Measurements from ENCODE around the gene GCHFR. TPM values are rescaled to one million over a fixed set of nuclear protein-coding genes. Genes with fewer than 3 reads are reported as not detected.

GCHFR gene
- total and polyA plus RNA-seq, 10 of the 15 experiments (the other 5 are each of a cell fraction or from before 2014, with no cell fraction given), result 10.5 to 94.0 (median 35.3) TPM

GRCh38 chr15:40785814-40786213 is 21.9 kb downstream of the GCHFR start:
- in situ Hi-C loops (cut with MboI), result loop anchor here (5.0 kb wide), 1 partner anchor 269 kb away; no protein-coding TSS in a partner anchor
- 94% methylated on average over 2 of the region's 2 CpGs for WGBS (ENCODE audit: insufficient coverage, insufficient replicate concordance, low lambda C conversion rate, missing lambda C conversion rate)
- Histone ChIP-seq H3K4me2 (ENCODE audit: control insufficient read depth, insufficient read depth) (no peak overlapping the region), H4K20me1 (ENCODE audit: control insufficient read depth, insufficient read depth) (no peaks in the 10 kb centered on the region), H3K9me3 (replicated peaks; ENCODE audit: control insufficient read depth, insufficient read depth, low read length) (no peaks in the 10 kb centered on the region), H3K4me1 (ENCODE audit: control insufficient read depth, insufficient read depth, low read length) (peaks cover 9% of the 10 kb centered on the region), H3K36me3 (ENCODE audit: control insufficient read depth in 2 of 2, insufficient read depth in 2 of 2, low read length in 1 of 2) (peaks cover 0 to 7% of the 10 kb centered on the region in 2 experiments; a peak in 2 of 4 replicates), H3K27ac (ENCODE audit: control insufficient read depth, insufficient read depth) (no peak overlapping the region), H3K79me2 (ENCODE audit: control insufficient read depth, insufficient read depth, low read length) (peaks cover 5% of the 10 kb centered on the region), H3K9ac (ENCODE audit: control insufficient read depth, insufficient read depth, low read length) (no peak overlapping the region), H3K27me3 (replicated peaks in 1 of 2; ENCODE audit: control insufficient read depth in 2 of 2, insufficient read depth in 2 of 2, low read length in 1 of 2) (no peaks in the 10 kb centered on the region), H2AFZ (ENCODE audit: control insufficient read depth, low read depth, low read length) (no peak overlapping the region), H3K4me3 (no peak overlapping the region)
- TF ChIP-seq ZNF274 (IDR thresholded peaks at IDR 0.05; ENCODE audit: insufficient read depth, insufficient read length) (no peak), NFYB (IDR thresholded peaks at IDR 0.05; ENCODE audit: insufficient read depth, low read depth, low read length) (no peak), ETV6 (conservative IDR thresholded peaks at IDR 0.05 in 1 of 2, IDR thresholded peaks at IDR 0.05 in 1 of 2; ENCODE audit: borderline replicate concordance in 1 of 2, low read depth in 1 of 2) (no peak), SP1 (IDR thresholded peaks at IDR 0.05; ENCODE audit: low read depth, low read length) (no peak), ZBED1 (IDR thresholded peaks at IDR 0.05; ENCODE audit: borderline replicate concordance) (no peak), MTA2 (IDR thresholded peaks at IDR 0.05; ENCODE audit: low read depth) (no peak), TCF12 (IDR thresholded peaks at IDR 0.05; ENCODE audit: low read depth, low read length) (no peak)
- BruUV-seq (replicated peaks), result no TSS peak
- FAIRE-seq, result no peak
- intact Hi-C loops (cut with micrococcal nuclease; ENCODE audit: unreplicated experiment), result no loop called here
- POLR2A ChIA-PET, result interaction anchor here (0.5 to 1.7 kb wide), 2 partner anchors 85 to 388 kb away, joined by 4 to 5 read pairs; no protein-coding TSS in a partner anchor
- RAD21 ChIA-PET (ENCODE audit: unreplicated experiment), result interaction anchor here (1.0 to 2.9 kb wide), 7 partner anchors 10 to 108 kb away, joined by 3 to 12 read pairs (median 3); partner anchors contain the start of gene VPS18
- SMC1A ChIA-PET (ENCODE audit: uncharacterized antibody, unreplicated experiment), result interaction anchor here (0.7 to 4.0 kb wide), 11 partner anchors 15 to 263 kb away, joined by 3 to 27 read pairs (median 5); partner anchors contain the start of gene VPS18
- ATAC-seq, result no peak
- no peak for DNase-seq (ENCODE audit: low read depth, low spot score)
- CTCF ChIA-PET, result interaction anchor here (0.9 to 6.6 kb wide), 16 partner anchors 16 to 400 kb away, joined by 3 to 45 read pairs (median 4); partner anchors contain the start of genes C15orf62 and VPS18
